GM12872 (cell line): ENCODE measurements around the gene LPP.

Experiments
- CTCF ChIP-seq: IDR thresholded peaks from 3 replicates; pipeline ENCODE4 v1.5.1; 2011; ENCODE audit warnings: low read depth, mild to moderate bottlenecking, low read length, moderate library complexity; ENCODE audit not compliant: insufficient read depth

Gene LPP

DNA sequence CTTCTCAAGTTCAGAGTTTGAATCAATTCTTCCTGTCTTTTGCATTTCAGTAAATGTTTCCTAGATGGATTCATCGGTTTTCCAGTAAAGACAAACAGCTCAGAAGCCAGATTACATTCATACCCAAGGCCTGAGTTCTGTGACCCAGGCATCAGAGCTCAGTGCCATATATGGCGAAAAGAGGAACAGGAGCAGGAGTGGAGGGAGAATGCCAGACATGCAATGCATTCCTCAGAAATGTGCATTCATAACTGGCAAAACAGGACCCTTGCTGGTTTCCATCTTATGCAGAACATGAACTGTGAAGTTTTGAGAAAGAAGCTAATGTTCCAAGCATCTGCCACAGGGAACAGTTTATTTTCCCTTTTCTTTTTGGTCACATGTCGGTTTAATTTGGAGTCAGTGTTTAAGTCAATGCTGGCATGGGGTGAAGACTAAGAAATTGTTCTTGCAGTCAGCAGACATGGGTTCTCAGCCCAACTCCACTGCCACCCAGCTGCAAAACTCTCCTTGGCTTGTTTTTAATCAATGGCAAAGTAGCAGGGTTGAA lies 116.5 kb downstream of the LPP start:
- no peak for TF ChIP-seq CTCF

DNA sequence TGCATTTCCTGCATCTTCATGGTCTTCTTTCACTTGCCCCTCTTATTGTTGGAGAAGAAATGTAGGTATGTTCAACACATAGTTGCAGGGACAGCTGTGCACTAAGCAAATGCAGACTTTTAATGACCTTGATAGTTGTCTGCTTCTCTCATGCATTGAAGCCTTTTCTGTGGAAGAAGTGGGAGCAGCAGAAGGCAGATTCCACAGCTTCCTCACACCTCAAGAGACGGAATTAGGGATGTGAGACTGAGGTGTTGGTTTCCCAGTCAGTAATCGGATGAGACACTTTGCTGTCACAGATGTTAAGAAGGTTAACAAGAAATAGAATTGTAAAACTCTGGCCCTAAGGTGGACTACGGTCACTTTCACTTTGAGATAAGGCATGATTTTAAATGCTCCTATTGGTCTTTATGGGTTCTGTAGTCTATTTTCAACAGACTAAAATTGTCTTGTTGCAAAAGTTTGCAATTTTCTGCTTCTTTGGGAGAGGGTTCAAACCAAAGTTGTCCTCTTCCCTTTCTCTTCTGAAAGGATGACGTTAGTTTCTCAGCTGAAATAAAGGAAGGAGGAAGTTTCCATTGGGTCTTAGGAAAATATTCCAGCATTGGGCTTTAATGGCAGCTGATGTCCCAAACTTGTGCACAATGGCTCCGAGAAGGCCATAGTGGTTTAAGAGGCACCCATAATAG lies 117.4 kb downstream of the LPP start:
- no peak for TF ChIP-seq CTCF

- TF ChIP-seq CTCF = no peak
Measured at GRCh38 chr3:188272481-188273372, 118.8 kb downstream of the LPP start.

DNA sequence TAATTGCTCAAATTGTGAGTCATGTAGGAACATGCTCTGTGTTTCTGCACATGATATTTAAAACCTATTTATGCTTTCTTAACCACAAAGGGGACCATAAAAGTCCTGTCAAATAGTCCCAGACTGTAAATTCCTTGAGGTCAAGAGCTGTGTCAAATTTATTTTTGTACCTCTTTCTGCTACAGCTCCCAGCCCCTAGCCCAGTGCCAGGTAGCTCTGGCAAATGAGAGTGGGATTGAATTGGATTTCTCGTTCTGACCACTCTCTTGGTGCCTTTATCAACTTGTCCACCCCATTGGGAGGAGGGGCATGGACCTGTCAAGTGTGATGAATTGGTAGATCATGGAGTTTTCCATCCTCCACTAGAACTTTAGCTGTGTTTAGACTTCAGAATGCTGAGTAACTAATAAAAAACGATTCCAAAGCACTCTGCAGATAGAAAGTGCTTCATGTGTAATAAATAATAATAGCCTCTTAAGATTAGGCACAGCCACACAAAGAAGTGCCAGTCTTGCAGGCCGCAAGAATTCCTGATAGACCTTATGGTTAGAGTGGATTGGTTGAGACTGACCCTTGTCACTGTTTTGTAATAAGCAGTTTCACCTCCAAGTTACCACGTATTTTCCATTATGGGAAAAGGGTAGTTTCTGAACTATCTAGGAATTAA lies 120.4 kb downstream of the LPP start:
- no peak for TF ChIP-seq CTCF

DNA sequence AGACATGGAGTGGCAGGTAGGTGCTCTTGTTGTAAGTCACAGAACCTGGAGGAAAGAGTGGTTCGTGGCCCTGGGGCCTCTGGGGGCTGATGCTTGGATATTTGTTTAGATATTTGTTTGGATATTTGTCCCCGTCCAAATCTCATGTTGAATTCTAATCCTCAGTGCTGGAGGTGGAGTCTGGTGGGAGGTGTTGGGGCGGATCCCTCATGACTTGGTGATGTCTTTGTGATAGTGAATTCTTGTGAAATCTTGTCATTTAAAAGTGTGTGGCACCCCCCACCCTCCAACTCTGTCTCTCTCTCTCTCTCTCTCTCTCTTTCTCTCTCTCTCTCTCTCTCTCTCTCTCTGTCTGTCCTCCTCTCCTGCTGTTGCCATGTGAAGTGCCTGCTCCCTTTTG lies 122.4 kb downstream of the LPP start:
- no peak for TF ChIP-seq CTCF

DNA sequence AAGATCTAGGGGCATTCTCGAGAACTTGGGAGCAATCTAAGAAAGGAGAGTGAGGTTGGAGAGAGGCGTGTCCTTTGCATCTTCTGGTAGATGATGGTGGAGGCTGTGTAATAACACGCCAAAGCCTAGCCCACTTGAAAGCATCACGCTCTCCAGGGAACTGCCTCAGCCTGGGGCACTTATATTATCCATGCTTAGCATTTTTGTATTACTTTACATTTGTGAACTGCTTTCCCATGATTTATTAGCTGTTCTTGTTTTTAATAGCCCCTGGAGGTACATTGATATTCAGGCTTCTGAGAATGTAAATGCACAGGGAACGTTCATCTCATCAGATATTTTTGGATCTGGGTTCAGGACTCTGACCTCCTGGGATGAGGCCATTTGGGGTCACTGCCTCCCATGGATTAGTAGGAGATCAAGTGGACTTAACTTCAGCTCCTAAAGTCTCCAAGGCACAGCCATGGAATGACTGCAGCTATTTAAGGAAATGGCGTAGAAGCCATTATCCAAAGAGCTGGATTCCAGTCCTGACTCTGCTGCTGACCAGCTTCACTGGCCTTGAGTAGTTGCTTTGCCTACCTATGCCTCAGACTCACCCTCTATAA lies 124.9 kb downstream of the LPP start:
- no peak for TF ChIP-seq CTCF
